NCI-H1694 treated with DMSO at 0.1 percent for 48 hours (cell line): ENCODE data around the gene TNXB.
"Not testable (repeated sequence)": the region's sequence is repeated elsewhere in the genome, so short reads cannot be mapped to it uniquely, and the experiment has no call there.

ENCODE experiments used
- DNase-seq: peaks from one replicate; lab custom pipeline; 2025; lab: John Stamatoyannopoulos, UW

Gene TNXB

DNA sequence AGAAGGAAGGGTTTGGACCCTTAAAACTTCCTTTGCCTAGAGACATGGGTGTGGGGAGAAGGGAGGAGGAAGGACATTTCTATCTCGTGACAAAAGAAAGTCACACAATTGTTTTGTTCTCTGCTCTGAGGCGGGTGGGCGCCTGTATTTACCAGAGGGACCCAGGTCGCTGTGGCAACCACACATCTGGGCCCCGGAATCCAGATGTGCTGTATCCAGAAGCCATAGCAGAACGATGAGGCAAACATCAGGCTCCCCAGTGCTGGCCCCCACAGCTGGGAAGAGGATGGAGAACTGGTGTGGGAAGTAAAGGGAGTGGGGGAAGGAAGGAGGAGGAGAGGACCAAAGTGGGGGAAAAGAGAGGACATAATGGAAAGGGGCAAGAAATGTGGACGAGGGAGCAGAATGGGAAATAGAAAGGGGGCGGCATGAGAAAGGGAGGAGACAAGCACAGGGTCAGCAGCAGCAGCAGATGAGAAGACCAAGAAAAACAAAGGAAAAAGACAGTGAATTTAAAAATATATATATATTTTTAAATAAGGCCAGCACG, 3.4 kb upstream of the TNXB start:
- no peak for DNase-seq

- DNase-seq = no peak
These were observed 2.4 kb upstream of the TNXB start for GRCh38 chr6:32111424-32112066.

DNA sequence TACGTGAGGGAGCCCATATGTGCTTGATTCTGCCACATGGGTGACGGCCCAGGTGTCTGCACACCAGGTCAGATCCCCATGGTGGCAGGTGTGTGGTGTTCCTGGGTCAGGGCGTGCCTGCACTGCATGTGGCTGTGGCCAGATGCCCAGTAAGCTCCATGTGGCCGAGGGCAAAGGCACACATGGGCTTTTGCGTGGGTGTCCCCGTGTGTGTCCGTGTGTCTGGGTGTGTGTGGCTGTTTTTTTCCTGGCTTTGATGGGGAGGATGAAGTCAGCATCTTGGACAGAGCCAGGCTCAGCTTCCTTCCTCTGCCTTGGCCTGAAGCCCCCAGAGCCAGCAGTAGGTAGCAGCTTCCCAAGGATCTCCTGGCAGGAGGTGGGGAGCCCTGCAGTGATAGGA, 1.5 kb upstream of the TNXB start:
- DNase-seq = no peak

GRCh38 chr6:32109765-32110160, 625 bp upstream of the TNXB start:
- no peak for DNase-seq

DNA sequence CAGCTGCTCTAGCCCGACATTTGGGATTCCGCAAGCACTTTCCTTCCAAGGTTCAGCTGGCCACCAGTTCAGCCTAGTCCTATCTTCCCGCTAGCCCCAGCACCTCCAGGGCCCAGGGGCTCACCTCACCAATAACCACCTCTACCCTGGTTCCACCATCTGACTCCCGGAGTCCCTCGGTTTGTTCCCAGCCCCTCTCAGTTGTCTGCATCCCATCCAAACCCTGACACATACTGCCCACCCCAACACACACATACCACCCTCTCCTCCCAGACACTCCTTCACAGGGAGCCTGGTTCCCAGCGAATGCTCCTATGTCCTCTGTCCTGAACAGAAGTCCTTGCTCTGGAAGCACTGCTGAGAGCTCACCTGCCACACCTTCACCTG, 418 bp downstream of the TNXB start:
- DNase-seq = no peak

GRCh38 chr6:32108094-32108627, 977 bp downstream of the TNXB start:
- no peak for DNase-seq

DNA sequence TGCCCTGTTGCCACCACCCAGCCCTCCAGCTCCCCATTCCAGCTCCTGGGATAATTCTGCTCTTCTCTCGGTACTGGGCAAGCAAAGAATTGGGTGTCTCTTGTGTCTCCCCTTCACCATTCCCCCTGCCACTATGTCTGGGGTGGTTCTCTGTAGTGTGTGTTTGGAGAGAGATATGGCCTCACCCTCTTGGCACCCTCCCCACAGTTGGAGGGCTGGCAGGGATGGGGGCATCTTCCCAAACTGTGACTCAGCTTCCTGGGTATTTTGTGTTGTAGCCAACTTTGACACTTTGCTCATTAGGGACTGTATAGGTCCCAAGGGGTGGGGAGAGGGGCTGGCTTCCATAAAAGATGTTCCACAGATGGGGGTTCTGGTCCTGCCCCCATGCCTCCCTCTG, 1.7 kb downstream of the TNXB start:
- DNase-seq = no peak

DNA sequence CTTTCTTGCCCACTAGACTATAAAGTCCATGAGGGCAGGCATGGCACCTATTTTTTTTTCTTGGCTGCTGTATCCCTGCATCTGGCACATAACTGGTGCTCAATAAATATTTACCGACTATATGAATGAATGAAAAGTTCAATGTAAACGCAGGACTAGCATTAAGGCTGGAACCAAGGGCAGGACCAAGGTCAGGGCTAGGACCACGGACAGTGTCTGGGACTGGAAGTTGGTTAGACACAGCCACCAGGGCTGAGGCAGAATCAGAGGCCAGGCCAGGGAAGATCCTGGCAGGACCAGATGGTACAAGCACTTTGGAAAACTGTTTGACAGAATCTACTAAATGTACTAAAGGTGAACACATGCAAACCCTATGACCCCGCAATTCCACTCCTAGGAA, 3.7 kb downstream of the TNXB start:
- no peak for DNase-seq

- DNase-seq = no peak
These were observed 6.9 kb downstream of the TNXB start for GRCh38 chr6:32102255-32102654.

GRCh38 chr6:32100251-32100650, 8.9 kb downstream of the TNXB start:
- DNase-seq = not testable (repeated sequence)

DNA sequence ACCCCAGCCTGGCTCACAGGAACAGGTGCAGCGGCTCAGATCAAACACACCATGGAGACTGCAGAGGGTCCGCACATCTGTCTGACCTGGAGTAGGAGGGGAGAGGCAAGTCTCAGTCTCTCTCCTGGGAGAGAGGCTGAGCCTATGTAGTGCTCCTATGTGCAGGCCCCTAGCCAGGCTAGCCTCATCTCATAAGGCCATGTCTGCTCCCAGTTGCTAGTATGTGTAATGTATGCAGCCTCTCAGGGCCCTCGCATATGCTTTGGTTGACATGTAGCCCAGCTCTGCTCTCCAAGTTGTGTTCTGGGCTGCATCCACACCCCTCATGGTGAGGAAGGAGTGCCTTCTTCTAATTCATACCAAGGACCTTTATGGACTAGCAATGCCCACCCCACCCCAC, 11.8 kb downstream of the TNXB start:
- DNase-seq = no peak

DNA sequence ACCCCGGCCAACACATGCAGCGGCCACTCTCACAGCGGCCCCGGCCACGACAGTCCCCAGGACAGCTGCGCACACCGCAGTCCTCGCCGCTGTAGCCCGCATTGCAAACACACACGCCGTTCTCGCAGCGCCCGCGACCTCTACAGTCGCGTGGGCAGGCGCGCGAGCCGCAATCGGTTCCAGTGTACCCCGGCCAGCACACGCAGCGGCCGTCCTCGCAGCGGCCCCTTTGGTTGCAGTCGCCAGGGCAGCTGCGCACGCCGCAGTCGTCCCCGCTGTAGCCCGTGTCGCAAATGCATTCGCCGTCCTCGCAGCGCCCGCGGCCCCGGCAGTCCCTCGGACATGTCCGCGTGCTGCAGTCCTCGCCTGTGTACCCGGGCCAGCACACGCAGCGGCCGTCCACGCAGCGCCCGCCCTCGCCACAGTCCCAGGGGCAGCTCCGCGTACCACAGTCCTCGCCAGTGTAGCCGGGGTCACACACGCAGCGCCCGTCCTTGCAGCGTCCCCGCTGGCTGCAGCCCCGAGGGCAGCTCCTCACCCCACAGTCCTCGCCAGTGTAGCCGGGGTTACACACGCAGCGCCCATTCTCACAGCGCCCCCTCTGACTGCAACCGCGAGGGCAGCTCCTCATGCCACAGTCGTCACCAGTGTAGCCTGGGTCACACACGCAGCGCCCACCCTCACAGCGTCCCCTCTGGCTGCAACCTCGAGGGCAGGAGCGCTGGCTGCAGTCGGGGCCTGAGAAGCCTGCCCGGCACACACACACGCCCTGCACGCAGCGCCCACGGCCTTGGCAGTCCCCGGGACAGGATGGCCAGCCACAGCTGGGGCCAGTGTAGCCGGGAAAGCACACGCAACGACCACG, 12.5 kb downstream of the TNXB start:
- no peak for DNase-seq

DNA sequence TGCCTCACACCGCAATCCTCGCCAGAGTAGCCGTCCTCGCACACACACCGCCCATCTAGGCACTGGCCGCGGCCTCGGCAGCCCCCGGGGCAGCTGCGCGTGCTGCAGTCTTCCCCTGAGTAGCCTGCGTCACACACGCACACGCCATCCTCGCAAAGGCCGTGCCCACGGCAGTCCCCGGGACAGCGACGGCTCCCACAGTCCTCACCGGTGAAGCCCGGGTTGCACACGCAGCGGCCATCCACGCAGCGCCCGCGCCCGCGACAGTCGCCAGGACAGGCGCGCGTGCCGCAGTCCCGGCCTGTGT, 13.1 kb downstream of the TNXB start:
- no peak for DNase-seq

- no peak for DNase-seq
These were observed 13.6 kb downstream of the TNXB start for GRCh38 chr6:32095338-32096086.

DNA sequence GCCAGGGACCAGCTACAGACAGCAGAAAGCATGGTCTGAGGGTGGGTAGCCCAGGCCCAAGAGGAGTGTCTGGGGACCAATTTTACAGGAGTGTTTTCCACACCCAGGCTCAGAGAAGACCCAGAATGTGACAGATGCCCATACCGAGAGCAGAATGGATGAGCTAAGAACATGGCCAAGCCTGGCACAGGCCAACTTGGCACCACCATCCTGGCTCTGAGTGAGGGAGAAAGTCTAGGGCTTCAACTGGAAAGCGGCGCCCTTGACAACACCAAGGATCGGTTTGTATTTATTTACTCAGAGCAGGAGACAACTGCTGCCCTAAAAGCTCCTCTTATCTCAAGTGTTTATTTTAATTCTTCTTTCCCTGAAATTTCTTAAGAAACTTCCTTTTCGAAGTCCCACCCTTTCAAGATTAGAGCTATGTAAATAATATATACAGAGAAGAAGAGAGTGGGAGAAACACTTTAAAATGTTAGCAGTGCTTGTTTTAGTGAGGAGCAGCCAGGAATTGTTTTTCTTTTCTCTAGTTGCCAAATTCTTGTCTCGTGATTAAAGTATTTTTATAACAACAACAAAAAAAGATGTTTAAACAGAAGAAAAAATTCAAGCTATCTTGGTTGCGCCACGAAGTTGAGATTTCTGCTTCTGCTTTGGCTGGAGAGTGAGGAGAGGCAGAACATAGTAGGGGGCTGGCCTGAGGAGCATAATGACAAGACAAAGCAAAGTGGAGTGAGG, 16.2 kb downstream of the TNXB start:
- no peak for DNase-seq

- DNase-seq = no peak
These were observed 19.9 kb downstream of the TNXB start for GRCh38 chr6:32089082-32089828.

DNA sequence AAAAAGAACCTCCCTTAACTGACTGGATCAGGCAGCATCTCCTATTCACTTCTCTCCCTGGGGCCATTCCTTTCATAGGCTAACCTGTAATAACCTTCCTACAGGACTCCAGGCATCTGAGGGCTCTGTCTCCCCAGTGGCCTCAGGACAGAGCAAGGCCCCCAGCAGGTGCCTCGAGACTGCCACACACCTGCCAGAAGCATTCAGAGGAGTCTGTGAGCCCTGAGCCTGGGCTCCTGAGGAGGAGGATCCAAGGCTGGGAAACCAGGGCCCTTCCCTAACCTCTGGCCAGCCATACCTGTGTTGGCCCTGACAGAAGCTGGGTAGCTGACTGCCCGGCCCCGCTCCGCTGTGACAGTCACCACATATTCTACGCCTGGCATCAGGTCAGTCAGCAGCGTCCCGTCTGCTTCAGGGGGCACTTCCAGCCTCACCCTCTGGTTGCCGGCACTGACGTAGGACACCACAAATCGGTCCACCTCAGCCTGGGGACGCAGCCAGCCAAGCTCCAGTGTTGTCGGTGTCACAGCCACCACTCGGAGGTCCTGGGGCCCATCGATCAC, 20.6 kb downstream of the TNXB start:
- no peak for DNase-seq

DNA sequence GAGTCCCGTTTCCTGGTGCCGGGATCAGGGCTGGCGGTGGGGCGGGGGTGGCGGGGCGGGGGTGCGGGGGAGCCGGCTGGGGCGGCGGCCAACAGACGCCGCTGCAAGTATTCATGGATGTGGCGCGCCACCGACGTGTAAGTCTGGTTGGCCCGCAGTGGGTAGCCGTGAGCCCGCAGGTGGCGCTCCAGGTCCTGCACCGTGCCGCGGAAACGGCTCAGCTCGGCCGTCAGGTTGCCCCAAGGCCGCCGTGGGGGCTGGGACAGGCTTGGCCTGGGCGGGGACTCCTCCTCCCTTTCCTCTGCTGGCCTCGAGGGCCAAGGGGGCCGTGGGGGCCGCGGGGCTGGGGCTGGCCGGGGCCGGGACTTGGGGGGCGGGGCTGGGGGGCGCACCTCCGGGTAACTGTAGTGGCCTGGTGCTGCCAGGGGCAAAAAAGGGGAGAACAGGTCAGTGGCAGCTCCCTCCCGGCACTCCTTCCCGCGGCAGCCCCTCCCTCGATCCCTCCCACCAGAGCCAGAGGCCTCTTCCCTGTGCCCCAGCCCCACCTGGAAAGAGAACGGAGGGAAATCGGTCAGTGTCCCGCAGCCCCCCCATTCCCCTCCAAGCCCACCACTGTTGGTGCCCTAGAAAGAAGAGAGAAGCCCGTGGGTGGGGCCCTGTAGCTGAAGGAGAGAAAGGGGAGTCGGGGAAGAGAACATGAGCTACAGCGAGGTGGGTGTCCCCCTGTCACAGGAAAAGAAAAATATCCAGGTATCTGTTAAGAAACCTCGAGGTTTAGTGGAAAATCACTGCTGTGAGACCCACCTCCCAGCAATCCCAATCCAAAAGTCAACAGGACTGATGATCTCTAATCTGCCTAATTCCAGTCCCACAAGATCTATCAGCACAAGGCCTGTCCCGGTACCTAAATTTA, 21.3 kb downstream of the TNXB start:
- DNase-seq = no peak

- no peak for DNase-seq
These were observed 22.2 kb downstream of the TNXB start for GRCh38 chr6:32086661-32087573.
